ENCODE data around the gene TRIM42. TPM values are rescaled to one million over a fixed set of nuclear protein-coding genes. Genes with fewer than 3 reads are reported as not detected.

TRIM42 gene
- total and polyA plus RNA-seq, 2 of the 8 experiments (the other 6 are each of a cell fraction or from before 2014, with no cell fraction given) = not detected

- no peak overlapping the region for H3K18ac ChIP-seq (ENCODE audit: extremely low read depth, low read length)
- no peak for FAIRE-seq
- POLR2A ChIA-PET (ENCODE audit: partially characterized antibody) = interaction anchor here (0.5 kb wide), 1 partner anchor 433 kb away, joined by 3 read pairs; no protein-coding TSS in a partner anchor
Observed at GRCh38 chr3:140719841-140720614, 42.2 kb downstream of the TRIM42 start.

More at GRCh38 chr3:140719841-140720614, 42.2 kb downstream of the TRIM42 start:
- H2AFZ ChIP-seq (ENCODE audit: low read length) = no peak overlapping the region
- H3K79me1 ChIP-seq (ENCODE audit: low read depth, low read length) = no peaks in the 10 kb centered on the region
- no peak overlapping the region for H2AK5ac ChIP-seq (ENCODE audit: low read depth, low read length)
- H2BK120ac ChIP-seq (replicated peaks; ENCODE audit: low read depth, low read length) = no peak overlapping the region
- no peaks in the 10 kb centered on the region for H4K20me1 ChIP-seq (replicated peaks in 1 of 2; ENCODE audit: control insufficient read depth in 1 of 2, insufficient read depth in 2 of 2, low read length in 2 of 2)
- DNase-seq (ENCODE audit: low read depth in 1 of 2, low spot score in 2 of 2) = no peak
- no peak overlapping the region for H4K5ac ChIP-seq (ENCODE audit: insufficient read length, low read depth, low read length)
- H2BK20ac ChIP-seq (ENCODE audit: low read length) = no peak overlapping the region
- H3K4ac ChIP-seq (replicated peaks; ENCODE audit: insufficient read length, low read depth, low read length) = no peak overlapping the region
- H2BK12ac ChIP-seq (ENCODE audit: low read depth, low read length) = no peak overlapping the region
- no peak overlapping the region for H3K9ac ChIP-seq (replicated peaks in 1 of 4; ENCODE audit: extremely low read depth in 1 of 4, low read depth in 3 of 4, low read length in 3 of 4)
- no peak overlapping the region for H4K91ac ChIP-seq (replicated peaks; ENCODE audit: insufficient read length, low read length)
- no peaks in the 10 kb centered on the region for H3K36me3 ChIP-seq (ENCODE audit: control insufficient read depth in 2 of 4, insufficient read depth in 4 of 4, low read length in 3 of 4)
- no peak overlapping the region for H3K56ac ChIP-seq (replicated peaks; ENCODE audit: insufficient read length, low read depth, low read length)
- no peaks in the 10 kb centered on the region for H3K79me2 ChIP-seq (ENCODE audit: control insufficient read depth in 1 of 2, insufficient read depth in 2 of 2, low read length in 2 of 2)
- no peak overlapping the region for H2BK15ac ChIP-seq (ENCODE audit: low read length)
- no peaks in the 10 kb centered on the region; the same call in 1 of the 2 replicates for H3K23me2 ChIP-seq (ENCODE audit: low read depth, low read length)
- H4K8ac ChIP-seq (ENCODE audit: extremely low read depth, insufficient read depth, low read length) = no peak overlapping the region
- H3K4me3 ChIP-seq (ENCODE audit: extremely low read depth in 1 of 4, insufficient read depth in 2 of 4, low read depth in 3 of 4, low read length in 4 of 4) = no peak overlapping the region
- H3K27me3 ChIP-seq (replicated peaks in 1 of 4; ENCODE audit: control insufficient read depth in 3 of 4, extremely low read depth in 1 of 4, insufficient read depth in 3 of 4, low read length in 3 of 4) = no peaks in the 10 kb centered on the region
- H3K27ac ChIP-seq (ENCODE audit: low read depth, low read length) = no peak overlapping the region
- CTCF ChIA-PET (ENCODE audit: partially characterized antibody) = interaction anchor here (1.2 to 1.5 kb wide), 2 partner anchors 33 to 591 kb away, joined by 3 to 4 read pairs; no protein-coding TSS in a partner anchor
- no peak for TF ChIP-seq GABPA (IDR thresholded peaks at IDR 0.05; ENCODE audit: borderline replicate concordance, insufficient read depth, low read length)
- no peak for TF ChIP-seq ASH2L (IDR thresholded peaks at IDR 0.05; ENCODE audit: low read length)
- no peak for TF ChIP-seq RAD21 (IDR thresholded peaks at IDR 0.05 in 1 of 2, conservative IDR thresholded peaks at IDR 0.05 in 1 of 2; ENCODE audit: low read depth in 2 of 2, low read length in 2 of 2)
- no peak for TF ChIP-seq SRF (IDR thresholded peaks at IDR 0.05; ENCODE audit: low read depth, low read length)
- TF ChIP-seq SP4 (IDR thresholded peaks at IDR 0.05; ENCODE audit: low read length) = no peak
- no peak for TF ChIP-seq JUND (IDR thresholded peaks at IDR 0.05; ENCODE audit: low read length)
- WGBS, 2 experiments (ENCODE audit: extremely low coverage in 1 of 2, insufficient coverage in 1 of 2, insufficient read length in 1 of 2, insufficient replicate concordance in 2 of 2, low coverage in 1 of 2, low lambda C conversion rate in 2 of 2, missing lambda C conversion rate in 1 of 2) = 91% methylated on average over 5 of the region's 5 CpGs; no CpG with 5 or more reads in 1 of the 2 experiments
- H3K14ac ChIP-seq (ENCODE audit: insufficient read length) = no peak overlapping the region
- no peak overlapping the region for H2BK5ac ChIP-seq (ENCODE audit: low read depth, low read length)
- no peaks in the 10 kb centered on the region for H3K4me1 ChIP-seq (replicated peaks in 1 of 4; ENCODE audit: control insufficient read depth in 3 of 4, insufficient read depth in 4 of 4, low read length in 3 of 4)
- no peak overlapping the region for H3K23ac ChIP-seq (ENCODE audit: insufficient read length)
- H3K9me3 ChIP-seq (ENCODE audit: insufficient read depth in 2 of 2, low read depth in 1 of 2, low read length in 1 of 2) = no peaks in the 10 kb centered on the region; a peak in 1 of 4 replicates
- no peak overlapping the region for H3K4me2 ChIP-seq (ENCODE audit: insufficient read depth in 1 of 2, low read depth in 2 of 2, low read length in 2 of 2)
